ENCODE data around the gene TMED10.

TMED10 gene

GRCh38 chr14:75126121-75126544, 50.3 kb downstream of the TMED10 start:
- no peak for DNase-seq

GRCh38 chr14:75125617-75126016, 50.8 kb downstream of the TMED10 start:
- no peak for DNase-seq

GRCh38 chr14:75123991-75124390, 52.4 kb downstream of the TMED10 start:
- DNase-seq = no peak

GRCh38 chr14:75121552-75121951, 54.9 kb downstream of the TMED10 start:
- DNase-seq = no peak

GRCh38 chr14:75120541-75121291, 55.7 kb downstream of the TMED10 start:
- no peak for DNase-seq

GRCh38 chr14:75119056-75119455, 57.4 kb downstream of the TMED10 start:
- no peak for DNase-seq

GRCh38 chr14:75113932-75114539, 62.4 kb downstream of the TMED10 start:
- DNase-seq = no peak

- no peak for DNase-seq
These were observed 66.5 kb downstream of the TMED10 start for GRCh38 chr14:75109877-75110276.

GRCh38 chr14:75107186-75107585, 69.2 kb downstream of the TMED10 start:
- no peak for DNase-seq

- DNase-seq = no peak
These were observed 74.9 kb downstream of the TMED10 start for GRCh38 chr14:75101491-75101890.

- no peak for DNase-seq
These were observed 77.7 kb downstream of the TMED10 start for GRCh38 chr14:75098682-75099081.

GRCh38 chr14:75098212-75098611, 78.2 kb downstream of the TMED10 start:
- no peak for DNase-seq

- DNase-seq = no peak
These were observed 79.5 kb downstream of the TMED10 start for GRCh38 chr14:75096959-75097358.

GRCh38 chr14:75095690-75096089, 80.7 kb downstream of the TMED10 start:
- DNase-seq = no peak

GRCh38 chr14:75094896-75095295, 81.5 kb downstream of the TMED10 start:
- DNase-seq = no peak

GRCh38 chr14:75092698-75093097, 83.7 kb downstream of the TMED10 start:
- no peak for DNase-seq

- no peak for DNase-seq
These were observed 85.2 kb downstream of the TMED10 start for GRCh38 chr14:75091251-75091650.

GRCh38 chr14:75090353-75090752, 86.1 kb downstream of the TMED10 start:
- DNase-seq = no peak

GRCh38 chr14:75088566-75089373, 87.6 kb downstream of the TMED10 start:
- DNase-seq = no peak

- no peak for DNase-seq
These were observed 88.3 kb downstream of the TMED10 start for GRCh38 chr14:75088153-75088552.

GRCh38 chr14:75084513-75084912, 91.9 kb downstream of the TMED10 start:
- DNase-seq = no peak

GRCh38 chr14:75083271-75083670, 93.1 kb downstream of the TMED10 start:
- no peak for DNase-seq

- DNase-seq = no peak
These were observed 94.7 kb downstream of the TMED10 start for GRCh38 chr14:75081660-75082229.
